Activated CD8-positive, alpha-beta T cell treated with anti-CD3 and anti-CD28 coated beads for 36 hours (primary cell): ENCODE measurements around the gene BIRC6. TPM values are rescaled to one million over a fixed set of nuclear protein-coding genes. Genes with fewer than 3 reads are reported as not detected.

Experiments used
- ATAC-seq: fragments of 200-7000 bp; cut with Tn5 transposase; one replicate; pipeline ENCODE4 v1.10.0; 2021; ENCODE audit warnings: mild to moderate bottlenecking, moderate library complexity
- CTCF ChIA-PET: fragments of 350-600 bp; sonication (Branson Sonifier 250); formaldehyde crosslinking; loops from one replicate; lab custom pipeline; 2021; ENCODE audit warnings: antibody characterized with exemption; lab: Charles Lee
- POLR2A ChIA-PET: fragments of 350-600 bp; sonication (Branson Sonifier 250); formaldehyde crosslinking; loops from one replicate; lab custom pipeline; 2021; ENCODE audit warnings: antibody characterized with exemption; lab: Charles Lee
- DNase-seq: peaks from one replicate; pipeline ENCODE4 v3.0.0-alpha.2; 2020
- H3K27ac Mint-ChIP-seq: one replicate; pipeline ENCODE4 v1.8.0; 2021; ENCODE audit warnings: mild to moderate bottlenecking, mixed read lengths
- H3K27me3 Mint-ChIP-seq: one replicate; pipeline ENCODE4 v1.8.0; 2021; ENCODE audit warnings: mixed read lengths
- H3K36me3 Mint-ChIP-seq: one replicate; pipeline ENCODE4 v1.8.0; 2021; ENCODE audit warnings: low read depth, mixed read lengths
- H3K4me1 Mint-ChIP-seq: one replicate; pipeline ENCODE4 v1.8.0; 2021; ENCODE audit warnings: low read depth, mixed read lengths
- H3K4me3 Mint-ChIP-seq: one replicate; pipeline ENCODE4 v1.8.0; 2021; ENCODE audit warnings: mild to moderate bottlenecking, moderate library complexity, mixed read lengths
- H3K9me3 Mint-ChIP-seq: one replicate; pipeline ENCODE4 v1.8.0; 2021; ENCODE audit warnings: mixed read lengths
- intact Hi-C: fragments of 100-400 bp; cut with micrococcal nuclease; formaldehyde crosslinking; loops from one replicate; pipeline ENCODE4 v1.10.0; 2022
- total RNA-seq, 2 experiments: library from RNA; stranded (reverse); gene quantifications; one replicate each; pipeline ENCODE4 v1.2.3, GENCODE V29; 2021
- TF ChIP-seq, protein P1 (sequence below): fragments of 200-600 bp; IDR thresholded peaks from one replicate; pipeline ENCODE4 v1.8.0; 2022; ENCODE audit warnings: antibody characterized with exemption, mild to moderate bottlenecking

BIRC6 gene
- total RNA-seq, 2 experiments from 2014 or later = 68.8 to 69.6 TPM

DNA sequence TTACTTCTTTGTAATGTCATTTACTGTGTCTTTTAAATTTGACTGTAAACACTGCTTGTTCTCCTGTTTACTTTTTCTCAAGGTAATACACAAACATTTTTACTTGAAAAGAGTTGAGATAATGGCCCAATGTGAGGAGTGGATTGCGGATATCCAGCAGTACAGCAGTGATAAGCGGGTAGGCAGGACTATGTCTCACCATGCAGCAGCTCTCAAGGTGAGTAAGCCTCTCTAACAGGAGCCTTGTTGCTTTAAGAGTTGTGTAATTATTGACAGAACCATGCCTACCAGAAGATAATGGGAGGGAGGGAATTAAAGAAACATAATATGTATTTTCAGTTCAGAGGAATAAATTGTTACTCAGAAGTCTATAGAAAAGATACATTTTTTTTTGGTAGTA is 254.5 kb downstream of the BIRC6 start:
- Mint-ChIP-seq H3K4me1 (no peaks in the 10 kb centered on the region), H3K4me3 (no peak overlapping the region), H3K9me3 (no peaks in the 10 kb centered on the region), H3K27me3 (no peaks in the 10 kb centered on the region), H3K36me3 (peaks cover 33% of the 10 kb centered on the region), H3K27ac (peak overlapping the region; percentile 32)
- ChIA-PET CTCF (no interaction called here), POLR2A (no interaction called here)
- TF ChIP-seq, protein P1, sequence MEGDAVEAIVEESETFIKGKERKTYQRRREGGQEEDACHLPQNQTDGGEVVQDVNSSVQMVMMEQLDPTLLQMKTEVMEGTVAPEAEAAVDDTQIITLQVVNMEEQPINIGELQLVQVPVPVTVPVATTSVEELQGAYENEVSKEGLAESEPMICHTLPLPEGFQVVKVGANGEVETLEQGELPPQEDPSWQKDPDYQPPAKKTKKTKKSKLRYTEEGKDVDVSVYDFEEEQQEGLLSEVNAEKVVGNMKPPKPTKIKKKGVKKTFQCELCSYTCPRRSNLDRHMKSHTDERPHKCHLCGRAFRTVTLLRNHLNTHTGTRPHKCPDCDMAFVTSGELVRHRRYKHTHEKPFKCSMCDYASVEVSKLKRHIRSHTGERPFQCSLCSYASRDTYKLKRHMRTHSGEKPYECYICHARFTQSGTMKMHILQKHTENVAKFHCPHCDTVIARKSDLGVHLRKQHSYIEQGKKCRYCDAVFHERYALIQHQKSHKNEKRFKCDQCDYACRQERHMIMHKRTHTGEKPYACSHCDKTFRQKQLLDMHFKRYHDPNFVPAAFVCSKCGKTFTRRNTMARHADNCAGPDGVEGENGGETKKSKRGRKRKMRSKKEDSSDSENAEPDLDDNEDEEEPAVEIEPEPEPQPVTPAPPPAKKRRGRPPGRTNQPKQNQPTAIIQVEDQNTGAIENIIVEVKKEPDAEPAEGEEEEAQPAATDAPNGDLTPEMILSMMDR = no peak
- intact Hi-C loops = no loop called here
- ATAC-seq (no peak), DNase-seq (no peak)

DNA sequence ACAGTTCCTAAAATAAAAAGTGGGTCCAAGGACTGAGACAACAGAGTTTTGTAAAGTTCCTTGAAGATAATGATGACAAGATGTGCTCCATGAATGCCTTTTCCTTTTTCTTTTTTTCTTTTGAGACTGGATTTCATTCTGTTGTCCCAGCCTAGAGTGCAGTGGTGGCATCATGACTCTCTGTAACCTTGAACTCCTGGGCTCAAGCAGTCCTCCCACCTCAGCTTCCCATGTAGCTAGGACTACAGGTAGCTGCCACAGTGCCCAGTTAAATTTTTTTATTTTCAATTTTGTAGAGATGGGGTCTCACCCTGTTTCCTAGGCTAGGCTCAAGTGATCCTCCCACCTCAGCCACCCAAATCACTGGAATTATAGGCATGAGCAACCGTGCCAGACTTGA is 254.9 kb downstream of the BIRC6 start:
- TF ChIP-seq, protein P1 = no peak
- H3K27ac Mint-ChIP-seq = no peak overlapping the region
- H3K36me3 Mint-ChIP-seq = peaks cover 32% of the 10 kb centered on the region
- no peak overlapping the region for H3K4me3 Mint-ChIP-seq
- intact Hi-C loops = no loop called here
- ATAC-seq (no peak), DNase-seq (no peak)
- ChIA-PET CTCF (no interaction called here), POLR2A (no interaction called here)
- H3K4me1 Mint-ChIP-seq = no peaks in the 10 kb centered on the region
- no peaks in the 10 kb centered on the region for H3K27me3 Mint-ChIP-seq
- no peaks in the 10 kb centered on the region for H3K9me3 Mint-ChIP-seq

DNA sequence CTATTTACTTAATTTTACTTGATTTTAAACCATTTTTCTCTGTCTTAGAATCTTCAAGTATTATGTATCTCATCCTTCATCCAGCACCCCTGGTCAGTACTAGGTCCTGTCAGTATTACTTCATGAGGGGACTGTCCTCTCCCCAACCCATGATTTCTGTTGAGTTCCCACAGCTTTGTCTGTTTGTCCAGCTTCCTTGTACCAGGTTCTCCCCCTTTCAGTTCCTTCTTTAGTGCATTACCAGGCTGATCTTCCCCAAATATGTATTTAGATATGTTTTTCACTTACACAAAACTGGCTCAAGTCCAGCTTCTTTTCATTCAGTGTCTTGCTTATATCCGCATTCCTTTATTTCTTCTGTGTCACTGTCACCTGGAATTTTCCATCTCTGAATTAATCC is 257.3 kb downstream of the BIRC6 start:
- intact Hi-C loops = no loop called here
- Mint-ChIP-seq H3K27me3 (no peaks in the 10 kb centered on the region), H3K27ac (peak overlapping the region; percentile 39)

GRCh38 chr2:32617599-32618189 is 260.9 kb downstream of the BIRC6 start:
- H3K27ac Mint-ChIP-seq = no peak overlapping the region
- intact Hi-C loops = no loop called here
- H3K9me3 Mint-ChIP-seq = no peaks in the 10 kb centered on the region
- H3K36me3 Mint-ChIP-seq = peaks cover 18% of the 10 kb centered on the region
- H3K27me3 Mint-ChIP-seq = no peaks in the 10 kb centered on the region
- TF ChIP-seq, protein P1 = no peak
- DNase-seq = no peak
- no peak overlapping the region for H3K4me3 Mint-ChIP-seq
- ChIA-PET CTCF (interaction anchor here (1.0 kb wide), 1 partner anchor 14 kb away, joined by 4 read pairs; no protein-coding TSS in a partner anchor), POLR2A (no interaction called here)
- H3K4me1 Mint-ChIP-seq = no peaks in the 10 kb centered on the region
- no peak for ATAC-seq

More for the DNA sequence above, 257.3 kb downstream of the BIRC6 start:
- no peak for DNase-seq
- Mint-ChIP-seq H3K36me3 (peaks cover 29% of the 10 kb centered on the region), H3K9me3 (no peaks in the 10 kb centered on the region), H3K4me1 (no peaks in the 10 kb centered on the region), H3K4me3 (no peak overlapping the region)
- ChIA-PET POLR2A (no interaction called here), CTCF (no interaction called here)
- no peak for ATAC-seq
- TF ChIP-seq, protein P1 = no peak

DNA sequence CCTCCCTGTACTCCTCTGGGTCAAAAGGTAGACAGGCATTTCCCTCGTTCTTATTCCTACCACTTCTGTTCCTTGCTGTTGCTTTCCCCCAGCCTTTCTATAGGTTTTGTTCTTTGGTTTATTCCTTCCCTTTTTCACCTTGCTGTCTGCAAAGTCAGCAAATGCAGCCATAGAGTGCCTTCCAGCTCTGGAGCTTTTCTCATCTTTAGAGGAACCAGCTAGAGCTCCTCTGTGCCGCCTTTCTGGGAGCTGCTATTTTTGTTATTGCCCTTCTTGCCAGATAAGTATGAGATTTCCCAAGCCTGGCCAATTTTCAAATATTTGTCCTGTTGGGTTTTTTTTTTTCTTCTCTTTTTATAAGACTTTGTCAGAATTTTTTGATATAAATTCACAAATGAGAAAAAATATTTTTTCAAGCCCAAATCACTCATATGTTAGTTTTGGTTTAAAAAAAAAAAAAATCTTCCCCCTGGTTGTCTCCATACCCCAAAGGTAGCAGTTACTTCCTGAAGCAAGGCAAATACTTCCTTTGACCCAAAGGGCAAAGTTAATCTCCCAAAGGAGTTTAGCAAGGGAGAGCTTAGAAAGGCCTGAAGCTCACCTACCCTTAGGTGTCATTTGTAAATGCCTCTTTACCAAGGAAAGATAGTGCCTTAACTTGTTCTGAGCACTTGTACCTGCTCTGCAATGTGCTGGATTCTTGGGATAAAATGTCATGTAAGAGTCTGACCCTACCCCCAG is 265.9 kb downstream of the BIRC6 start:
- DNase-seq (no peak), ATAC-seq (no peak)
- Mint-ChIP-seq H3K4me3 (no peak overlapping the region), H3K36me3 (no peaks in the 10 kb centered on the region), H3K4me1 (peaks cover 7% of the 10 kb centered on the region), H3K27ac (peak overlapping the region; percentile 27), H3K27me3 (no peaks in the 10 kb centered on the region), H3K9me3 (no peaks in the 10 kb centered on the region)
- TF ChIP-seq, protein P1 = no peak
- CTCF ChIA-PET = interaction anchor here (1.2 to 1.6 kb wide), 2 partner anchors 20 to 112 kb away, joined by 3 read pairs; no protein-coding TSS in a partner anchor
- POLR2A ChIA-PET = no interaction called here
- intact Hi-C loops = no loop called here
